Pancreas (tissue), 10 donors: Measurements from ENCODE around the gene FAM47E. TPM values are rescaled to one million over a fixed set of nuclear protein-coding genes. Genes with fewer than 3 reads are reported as not detected.

ENCODE experiments used
- ATAC-seq, 4 donors: fragments of 200-7000 bp; cut with Tn5 transposase; one replicate each; pipeline versions ENCODE4 v1.8.0 to v1.9.1; 2020; ENCODE audit warnings: mild to moderate bottlenecking in 4 of 4, moderate library complexity in 4 of 4
- DNase-seq, 6 donors: peaks; one replicate each; pipeline ENCODE4 v3.0.0-alpha.2; 2020
- FAIRE-seq: peaks from 2 replicates; lab custom pipeline; 2012; peaks lifted over from hg19 to GRCh38; lab: Jason Lieb, UNC
- H3K27ac ChIP-seq, 4 donors: fragments of 200-600 bp; sonication (generic); 1 replicate in 3 of 4; 2 replicates in 1 of 4; pipeline versions ENCODE4 v1.5.0 to v1.8.0; 2020
- H3K27me3 ChIP-seq, 4 donors: fragments of 200-600 bp; one replicate each; pipeline ENCODE4 v1.8.0; 2021
- H3K36me3 ChIP-seq, 3 donors: fragments of 200-600 bp; sonication (generic) in 1 of 3; one replicate each; pipeline versions ENCODE4 v1.5.0 to v1.8.0; 2020 to 2021
- H3K4me1 ChIP-seq, 3 donors: fragments of 200-600 bp; one replicate each; pipeline ENCODE4 v1.8.0; 2021
- H3K4me3 ChIP-seq, 4 donors: fragments of 200-600 bp; sonication (generic) in 2 of 4; one replicate each; pipeline versions ENCODE4 v1.5.0 to v1.8.0; 2020 to 2021
- H3K9me3 ChIP-seq, 4 donors: fragments of 200-600 bp; one replicate each; pipeline ENCODE4 v1.8.0; 2021
- WGBS, 2 donors: extraction: QIAGEN DNeasy Blood & Tissue Kit; methylation state at CpG; one replicate each; pipeline ENCODE4 v1.1.7; 2013; 5-methylcytosine and 5-hydroxymethylcytosine counted together
- intact Hi-C, 3 donors: fragments of 100-400 bp; cut with DNase I; formaldehyde crosslinking; loops; one replicate each; pipeline versions ENCODE4 v1.11.1 to v1.14.2; 2022
- polyA plus RNA-seq, 2 donors: library from polyadenylated mRNA; stranded (reverse); fragments of 200-250 nt; gene quantifications; one replicate each; pipeline ENCODE4 v1.2.3, GENCODE V29; 2013
- total RNA-seq, 6 donors: library from RNA; stranded (reverse); fragmentation: NEBNext Ultra II Directional in 4 of 6; extraction: Animal tissue kit (Norgen Biotek cat#: 25700) in 4 of 6; gene quantifications; one replicate each; pipeline versions ENCODE4 v1.2.1 to v1.2.4, GENCODE V29; 2021 to 2023
- TF ChIP-seq, protein P1 (sequence below), 4 donors: fragments of 200-600 bp; sonication (generic) in 3 of 4; IDR thresholded peaks; one replicate each; pipeline versions ENCODE4 v1.5.0 to v1.8.0; 2021; ENCODE audit warnings: antibody characterized with exemption in 4 of 4
- donor health status: healthy with polysubstance abuse.
- donor health status: DM: no; HTN: no; CAD: no; lungs with moderate emphysema.
- donor health status: DM: no; HTN: no; CAD: no.
- donor health status: control.
- donor health status: control.
- donor health status: Bipolar disorder and iron deficiency.
- donor health status: DM: yes; HTN: yes; CAD: no.
- donor health status: DM: no; HTN: no; CAD: no.
- donor health status: DM: no; HTN: no; CAD: no.
- donor health status: DM: yes; HTN: yes; CAD: no.

The FAM47E gene
- total and polyA plus RNA-seq, 8 donors: 3.6 to 14.8 (median 9.3) TPM

GRCh38 chr4:76206222-76206942, 45.1 kb upstream of the FAM47E start:
- no peaks in the 10 kb centered on the region for H3K36me3 ChIP-seq
- intact Hi-C loops: no loop called here
- peak overlapping the region in 2 of 4 donors; percentile 79 to 99 for H3K27ac ChIP-seq
- ATAC-seq (peak in 1 of 4 donors; percentile 6), FAIRE-seq (no peak), DNase-seq (no peak)
- no peaks in the 10 kb centered on the region for H3K27me3 ChIP-seq
- H3K9me3 ChIP-seq: no peaks in the 10 kb centered on the region
- WGBS, 2 donors: 41 to 51% methylated on average over 7 of the region's 7 CpGs
- H3K4me3 ChIP-seq: no peak overlapping the region
- peaks cover 39 to 85% (median 73%) of the 10 kb centered on the region in 3 donors for H3K4me1 ChIP-seq
- TF ChIP-seq, protein P1, sequence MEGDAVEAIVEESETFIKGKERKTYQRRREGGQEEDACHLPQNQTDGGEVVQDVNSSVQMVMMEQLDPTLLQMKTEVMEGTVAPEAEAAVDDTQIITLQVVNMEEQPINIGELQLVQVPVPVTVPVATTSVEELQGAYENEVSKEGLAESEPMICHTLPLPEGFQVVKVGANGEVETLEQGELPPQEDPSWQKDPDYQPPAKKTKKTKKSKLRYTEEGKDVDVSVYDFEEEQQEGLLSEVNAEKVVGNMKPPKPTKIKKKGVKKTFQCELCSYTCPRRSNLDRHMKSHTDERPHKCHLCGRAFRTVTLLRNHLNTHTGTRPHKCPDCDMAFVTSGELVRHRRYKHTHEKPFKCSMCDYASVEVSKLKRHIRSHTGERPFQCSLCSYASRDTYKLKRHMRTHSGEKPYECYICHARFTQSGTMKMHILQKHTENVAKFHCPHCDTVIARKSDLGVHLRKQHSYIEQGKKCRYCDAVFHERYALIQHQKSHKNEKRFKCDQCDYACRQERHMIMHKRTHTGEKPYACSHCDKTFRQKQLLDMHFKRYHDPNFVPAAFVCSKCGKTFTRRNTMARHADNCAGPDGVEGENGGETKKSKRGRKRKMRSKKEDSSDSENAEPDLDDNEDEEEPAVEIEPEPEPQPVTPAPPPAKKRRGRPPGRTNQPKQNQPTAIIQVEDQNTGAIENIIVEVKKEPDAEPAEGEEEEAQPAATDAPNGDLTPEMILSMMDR (IDR thresholded peaks at IDR 0.05): no peak

GRCh38 chr4:76207549-76207948, 44.0 kb upstream of the FAM47E start:
- no peaks in the 10 kb centered on the region for H3K36me3 ChIP-seq
- intact Hi-C loops: no loop called here
- TF ChIP-seq, protein P1 (IDR thresholded peaks at IDR 0.05): no peak
- H3K27me3 ChIP-seq: no peaks in the 10 kb centered on the region
- DNase-seq (no peak), FAIRE-seq (no peak), ATAC-seq (no peak)
- H3K27ac ChIP-seq: peak overlapping the region in 3 of 4 donors; percentile 47 to 99 (median 79)
- H3K4me1 ChIP-seq: peaks cover 35 to 76% (median 72%) of the 10 kb centered on the region in 3 donors
- H3K9me3 ChIP-seq: no peaks in the 10 kb centered on the region
- no peak overlapping the region for H3K4me3 ChIP-seq

- TF ChIP-seq, protein P1 (IDR thresholded peaks at IDR 0.05): no peak
- Histone ChIP-seq H3K27ac (peak overlapping the region; percentile 47 to 99 (median 70)), H3K36me3 (no peaks in the 10 kb centered on the region), H3K9me3 (no peaks in the 10 kb centered on the region), H3K27me3 (no peaks in the 10 kb centered on the region), H3K4me3 (peak overlapping the region in 2 of 4 donors; percentile 13 to 19), H3K4me1 (peaks cover 35 to 72% (median 72%) of the 10 kb centered on the region in 3 donors)
- DNase-seq (peak; percentile 65 to 85 (median 74)), ATAC-seq (peak; percentile 78 to 89 (median 84)), FAIRE-seq (peak; percentile 65)
- 7 to 10% methylated on average over 9 of the region's 9 CpGs for WGBS, 2 donors
- intact Hi-C loops: no loop called here
Observed at GRCh38 chr4:76208005-76208765, 43.3 kb upstream of the FAM47E start.

GRCh38 chr4:76209881-76210280, 41.6 kb upstream of the FAM47E start:
- intact Hi-C loops: no loop called here
- H3K27ac ChIP-seq: peak overlapping the region in 2 of 4 donors; percentile 97 to 99
- 57 to 61% methylated on average over 4 of the region's 4 CpGs for WGBS, 2 donors
- ATAC-seq (no peak), FAIRE-seq (no peak), DNase-seq (no peak)
- TF ChIP-seq, protein P1 (IDR thresholded peaks at IDR 0.05): no peak
- no peaks in the 10 kb centered on the region for H3K9me3 ChIP-seq
- H3K4me1 ChIP-seq: peaks cover 39 to 72% (median 69%) of the 10 kb centered on the region in 3 donors
- H3K4me3 ChIP-seq: no peak overlapping the region
- no peaks in the 10 kb centered on the region for H3K27me3 ChIP-seq
- H3K36me3 ChIP-seq: no peaks in the 10 kb centered on the region
